ENCODE results near the gene MUC16.

MUC16 gene

GRCh38 chr19:9009431-9009830, 778 bp downstream of the MUC16 start:
- peak; percentile 46 for DNase-seq (ENCODE audit: low spot score)

- DNase-seq (ENCODE audit: low spot score): peak; percentile 58
These were observed 1.5 kb downstream of the MUC16 start for GRCh38 chr19:9008667-9009066.

- DNase-seq (ENCODE audit: low spot score): no peak
These were observed 9.3 kb downstream of the MUC16 start for GRCh38 chr19:9000933-9001332.

- no peak for DNase-seq (ENCODE audit: low spot score)
These were observed 22.0 kb downstream of the MUC16 start for GRCh38 chr19:8988204-8988603.

- no peak for DNase-seq (ENCODE audit: low spot score)
These were observed 23.9 kb downstream of the MUC16 start for GRCh38 chr19:8986296-8986695.

- no peak for DNase-seq (ENCODE audit: low spot score)
These were observed 36.6 kb downstream of the MUC16 start for GRCh38 chr19:8973501-8974091.

- DNase-seq (ENCODE audit: low spot score): no peak
These were observed 44.3 kb downstream of the MUC16 start for GRCh38 chr19:8965887-8966286.

All from ecto neural progenitor cell (in vitro differentiated cells).